ENCODE data around the gene LRRC10B. TPM values are rescaled to one million over a fixed set of nuclear protein-coding genes. Genes with fewer than 3 reads are reported as not detected.

The LRRC10B gene
- total and polyA plus RNA-seq, 12 donors, result 0.33 to 2.6 (median 0.70) TPM; not detected in 1

DNA sequence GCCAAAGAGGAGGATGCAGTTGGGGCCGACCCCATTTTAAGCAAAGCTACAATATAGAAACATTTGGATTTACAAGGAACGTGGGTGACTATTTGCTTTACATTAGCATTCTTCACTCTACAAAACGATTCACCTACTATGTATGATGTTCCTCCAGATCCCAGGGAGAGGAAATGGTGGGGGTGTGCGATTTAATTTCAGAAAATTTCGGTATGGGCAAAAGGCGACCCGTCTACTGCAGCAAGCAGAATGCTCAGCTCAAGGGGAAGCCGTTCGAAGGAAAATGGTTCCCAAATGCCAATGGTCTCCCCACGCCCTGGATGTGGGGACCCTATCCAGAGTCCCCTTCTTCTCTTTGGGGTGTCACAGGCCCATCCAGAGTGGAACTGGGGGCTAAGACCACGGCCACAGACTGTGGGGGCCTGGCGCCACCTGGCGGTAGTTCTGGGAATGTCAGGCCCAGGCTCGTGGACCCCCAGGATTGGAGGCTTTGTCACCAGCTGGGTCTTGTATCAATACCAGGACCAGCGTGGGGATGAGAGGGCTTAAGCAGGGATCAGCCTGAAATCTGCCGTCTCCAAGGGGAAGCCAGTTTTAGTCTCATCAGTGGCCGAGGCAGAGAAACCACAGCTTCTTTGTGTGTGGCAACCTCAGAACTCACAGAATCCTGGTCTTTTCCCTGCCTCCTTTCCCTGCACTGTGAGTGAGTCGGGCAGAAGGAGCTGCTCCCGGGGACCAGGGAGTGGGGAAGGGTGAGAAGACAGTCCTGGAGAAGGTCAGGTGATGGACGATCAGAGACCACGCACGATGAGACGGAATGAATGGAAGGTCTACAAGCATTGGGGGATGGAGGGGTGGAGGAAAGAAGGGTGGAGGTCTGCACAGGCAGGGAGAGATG lies 8.4 kb downstream of the LRRC10B start:
- Histone ChIP-seq H3K36me3 (peaks cover 0 to 16% (median 0%) of the 10 kb centered on the region in 9 donors), H3K27me3 (peaks cover 0 to 11% (median 7%) of the 10 kb centered on the region in 7 donors), H3K4me3 (peak overlapping the region in 2 of 10 donors; percentile 11 to 24), H3K9me3 (no peaks in the 10 kb centered on the region), H3K27ac (peak overlapping the region in 2 of 10 donors; percentile 15 to 56), H3K4me1 (peaks cover 0 to 9% (median 8%) of the 10 kb centered on the region in 9 donors)
- intact Hi-C loops (cut with DNase I), result loop anchor here in 9 of 10 donors (1.0 to 10.0 kb wide), 9 partner anchors 38 to 118 kb away; no protein-coding TSS in a partner anchor
- peak; percentile 21 to 53 (median 31) for ATAC-seq
- no peak for DNase-seq
- TF ChIP-seq CTCF (IDR thresholded peaks at IDR 0.05), result peak; percentile 93 to 98 (median 96)
- 32 to 34% methylated on average over 23 of the region's 23 CpGs for WGBS, 2 donors

GRCh38 chr11:61518032-61518795 lies 9.7 kb downstream of the LRRC10B start:
- ATAC-seq, result no peak
- H3K4me1 ChIP-seq, result peaks cover 0 to 9% (median 8%) of the 10 kb centered on the region in 9 donors
- H3K4me3 ChIP-seq, result no peak overlapping the region
- no peak for TF ChIP-seq CTCF (IDR thresholded peaks at IDR 0.05)
- intact Hi-C loops (cut with DNase I), result loop anchor here in 7 of 10 donors (2.0 to 10.0 kb wide), 5 partner anchors 41 to 117 kb away; no protein-coding TSS in a partner anchor
- WGBS, 2 donors, result 91 to 92% methylated on average over 22 to 23 of the region's 23 CpGs
- peaks cover 0 to 5% (median 0%) of the 10 kb centered on the region in 7 donors for H3K27me3 ChIP-seq
- no peak overlapping the region for H3K27ac ChIP-seq
- no peaks in the 10 kb centered on the region for H3K9me3 ChIP-seq
- DNase-seq, result no peak
- H3K36me3 ChIP-seq, result peaks cover 0 to 16% (median 0%) of the 10 kb centered on the region in 9 donors

DNA sequence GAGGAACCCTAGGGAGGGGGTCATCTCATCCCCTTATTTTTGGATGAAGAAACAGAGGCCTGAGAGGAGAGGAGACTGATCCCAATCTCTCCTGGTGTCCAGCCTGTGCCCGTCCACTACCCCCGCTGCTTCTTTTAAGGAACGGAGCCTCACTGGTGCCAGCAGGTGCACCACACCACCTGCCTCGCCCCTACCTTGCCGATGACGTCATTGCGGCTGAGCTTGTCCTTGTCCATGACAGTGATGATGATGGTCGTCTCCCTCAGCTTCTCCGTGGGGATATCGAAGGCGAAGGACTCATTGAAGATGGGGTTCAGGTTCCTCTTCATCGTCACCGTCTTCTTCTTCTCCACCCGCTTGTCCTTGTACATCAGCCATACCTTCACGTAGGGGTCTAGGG lies 14.3 kb downstream of the LRRC10B start:
- ATAC-seq (no peak), DNase-seq (no peak)
- 91 to 93% methylated on average over 15 of the region's 15 CpGs for WGBS, 2 donors
- Histone ChIP-seq H3K4me3 (no peak overlapping the region), H3K4me1 (peaks cover 0 to 14% (median 0%) of the 10 kb centered on the region in 9 donors), H3K27me3 (no peaks in the 10 kb centered on the region), H3K27ac (no peak overlapping the region), H3K36me3 (peaks cover 0 to 25% (median 0%) of the 10 kb centered on the region in 9 donors), H3K9me3 (no peaks in the 10 kb centered on the region)
- TF ChIP-seq CTCF (IDR thresholded peaks at IDR 0.05), result no peak
- intact Hi-C loops (cut with DNase I), result no loop called here

DNA sequence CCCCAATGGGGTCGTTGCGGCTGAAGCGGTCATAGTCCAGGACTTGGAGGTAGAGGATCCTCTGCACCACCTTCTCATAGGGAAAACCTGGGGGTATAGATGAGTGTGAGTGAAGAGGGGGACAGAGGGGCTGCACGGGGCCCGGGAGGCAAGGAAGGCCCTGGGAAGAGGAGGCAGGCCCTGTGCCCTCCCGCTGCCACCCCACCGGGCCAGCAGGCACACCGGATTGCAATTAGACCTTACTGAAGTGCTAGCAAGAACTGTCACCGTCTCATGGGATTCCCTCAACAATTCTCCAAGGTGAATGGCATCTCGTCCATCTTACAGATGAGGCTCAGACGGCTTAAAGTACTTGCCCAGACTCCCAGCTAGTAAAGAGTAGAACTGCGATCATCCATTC lies 15.9 kb downstream of the LRRC10B start:
- H3K4me1 ChIP-seq, result peaks cover 0 to 17% (median 0%) of the 10 kb centered on the region in 9 donors
- H3K9me3 ChIP-seq, result no peaks in the 10 kb centered on the region
- DNase-seq (no peak), ATAC-seq (no peak)
- intact Hi-C loops (cut with DNase I), result no loop called here
- no peak overlapping the region for H3K4me3 ChIP-seq
- peaks cover 0 to 25% (median 0%) of the 10 kb centered on the region in 9 donors for H3K36me3 ChIP-seq
- no peaks in the 10 kb centered on the region for H3K27me3 ChIP-seq
- WGBS, 2 donors, result 91 to 94% methylated on average over 12 of the region's 12 CpGs
- no peak overlapping the region for H3K27ac ChIP-seq
- no peak for TF ChIP-seq CTCF (IDR thresholded peaks at IDR 0.05)

All from heart right ventricle (tissue), 16 donors.